NCI-H1092 treated with DMSO at 0.1 percent for 48 hours (cell line): ENCODE measurements around the gene SULT1C2.
"Not testable (repeated sequence)": the region's sequence is repeated elsewhere in the genome, so short reads cannot be mapped to it uniquely, and the experiment has no call there.

Source experiments
- DNase-seq: peaks from one replicate; lab custom pipeline; 2025; lab: John Stamatoyannopoulos, UW

The SULT1C2 gene

GRCh38 chr2:108354136-108354535, 65.4 kb downstream of the SULT1C2 start:
- DNase-seq = no peak

- DNase-seq = no peak
Observed at GRCh38 chr2:108355906-108356734, 67.4 kb downstream of the SULT1C2 start.

GRCh38 chr2:108359336-108359735, 70.6 kb downstream of the SULT1C2 start:
- not testable (repeated sequence) for DNase-seq
